Measurements from ENCODE around the gene NDUFA3.

DNA sequence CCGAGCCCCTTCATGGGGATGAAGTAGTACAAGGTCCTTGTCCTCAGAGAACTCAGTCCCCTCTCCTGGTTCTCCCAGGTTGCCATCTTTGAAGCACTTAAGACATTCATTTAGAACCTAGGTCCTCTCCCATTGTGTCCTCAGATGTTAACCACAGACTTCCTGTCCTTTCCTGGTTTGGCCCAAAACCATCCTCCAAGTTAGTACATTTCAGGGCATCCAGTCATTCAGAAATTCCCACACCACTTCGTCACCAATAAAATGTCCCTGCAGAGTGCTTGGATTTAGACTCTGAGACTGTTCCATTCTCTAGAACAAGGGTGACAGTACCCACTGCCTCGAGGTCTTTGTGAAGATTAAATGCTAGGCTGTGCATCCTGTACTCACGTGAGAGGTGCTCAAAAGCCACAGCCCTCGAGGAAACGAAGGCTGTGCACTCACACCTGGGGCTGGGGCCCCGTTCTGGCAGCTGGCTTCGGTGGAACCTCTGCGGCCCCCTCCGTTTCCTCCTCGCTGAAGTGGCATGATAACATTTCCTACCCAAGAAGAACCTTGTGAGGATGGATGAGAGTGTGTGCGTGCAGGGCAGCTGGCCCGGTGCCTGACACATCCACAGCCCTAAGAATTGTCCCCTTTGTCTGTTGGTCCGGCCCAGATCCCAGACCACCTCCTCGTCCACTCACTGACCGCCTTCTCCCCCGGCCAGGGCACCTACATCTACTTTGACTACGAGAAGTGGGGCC, 52.1 kb downstream of the NDUFA3 start:
- TF ChIP-seq, protein P1, sequence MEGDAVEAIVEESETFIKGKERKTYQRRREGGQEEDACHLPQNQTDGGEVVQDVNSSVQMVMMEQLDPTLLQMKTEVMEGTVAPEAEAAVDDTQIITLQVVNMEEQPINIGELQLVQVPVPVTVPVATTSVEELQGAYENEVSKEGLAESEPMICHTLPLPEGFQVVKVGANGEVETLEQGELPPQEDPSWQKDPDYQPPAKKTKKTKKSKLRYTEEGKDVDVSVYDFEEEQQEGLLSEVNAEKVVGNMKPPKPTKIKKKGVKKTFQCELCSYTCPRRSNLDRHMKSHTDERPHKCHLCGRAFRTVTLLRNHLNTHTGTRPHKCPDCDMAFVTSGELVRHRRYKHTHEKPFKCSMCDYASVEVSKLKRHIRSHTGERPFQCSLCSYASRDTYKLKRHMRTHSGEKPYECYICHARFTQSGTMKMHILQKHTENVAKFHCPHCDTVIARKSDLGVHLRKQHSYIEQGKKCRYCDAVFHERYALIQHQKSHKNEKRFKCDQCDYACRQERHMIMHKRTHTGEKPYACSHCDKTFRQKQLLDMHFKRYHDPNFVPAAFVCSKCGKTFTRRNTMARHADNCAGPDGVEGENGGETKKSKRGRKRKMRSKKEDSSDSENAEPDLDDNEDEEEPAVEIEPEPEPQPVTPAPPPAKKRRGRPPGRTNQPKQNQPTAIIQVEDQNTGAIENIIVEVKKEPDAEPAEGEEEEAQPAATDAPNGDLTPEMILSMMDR (IDR thresholded peaks at IDR 0.05): no peak
- TF ChIP-seq POLR2A (IDR thresholded peaks at IDR 0.05): no peak

Measured in uterus (tissue), 2 donors.